ENCODE measurements around the gene EXOC6B.

DNA sequence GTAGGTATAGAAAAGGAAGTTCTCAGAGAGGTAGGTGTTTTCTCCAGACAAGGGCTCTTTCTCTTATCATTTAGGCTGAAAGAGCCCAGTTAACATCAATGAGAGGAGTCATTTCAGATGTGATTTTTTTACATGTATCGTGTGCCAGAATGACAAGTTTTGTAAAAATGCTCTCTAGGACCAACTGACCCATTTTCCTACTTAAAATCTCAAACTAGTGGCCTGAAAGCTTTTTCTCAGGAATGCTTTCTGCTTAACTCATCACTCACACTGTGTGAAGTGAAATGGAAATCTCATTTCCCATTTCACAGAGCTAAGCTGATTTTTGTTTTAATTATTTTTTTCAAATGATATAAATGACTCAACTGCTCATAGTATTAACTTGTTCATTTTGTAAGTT is 549.5 kb downstream of the EXOC6B start:
- TF ChIP-seq CTCF (IDR thresholded peaks at IDR 0.05) (no peak), POLR2A (IDR thresholded peaks at IDR 0.05) (no peak)

Data from body of pancreas (tissue), 4 donors.